ENCODE measurements around the gene CD1D. TPM values are rescaled to one million over a fixed set of nuclear protein-coding genes. Genes with fewer than 3 reads are reported as not detected.

The CD1D gene
- total RNA-seq, 2 experiments from 2014 or later, result 3.3 to 5.7 TPM

- H3K4me1 ChIP-seq (ENCODE audit: insufficient read depth, low read length, poor library complexity, severe bottlenecking), result peaks cover 6% of the 10 kb centered on the region
- no peaks in the 10 kb centered on the region for H3K79me2 ChIP-seq (ENCODE audit: insufficient read depth, low read depth, low read length)
- ChIA-PET CTCF (ENCODE audit: unreplicated experiment) (interaction anchor here (0.6 to 0.7 kb wide), 2 partner anchors 45 to 63 kb away, joined by 3 to 4 read pairs; no protein-coding TSS in a partner anchor), POLR2A (no interaction called here)
- no peak overlapping the region for H3K27ac ChIP-seq (ENCODE audit: low read depth, low read length, poor library complexity, severe bottlenecking)
- no peak for TF ChIP-seq EZH2phosphoT487 (IDR thresholded peaks at IDR 0.05; ENCODE audit: borderline replicate concordance, low read depth, low read length)
- TF ChIP-seq CTCF (conservative IDR thresholded peaks at IDR 0.05; ENCODE audit: low read length), result no peak
- H3K9me2 ChIP-seq (ENCODE audit: insufficient read depth, low read length), result no peaks in the 10 kb centered on the region
- no peak for DNase-seq (ENCODE audit: low spot score)
- no peak overlapping the region for H3K4me3 ChIP-seq (ENCODE audit: low read depth, low read length, poor library complexity, severe bottlenecking)
- intact Hi-C loops (cut with micrococcal nuclease; ENCODE audit: unreplicated experiment), result no loop called here
- H3K9me3 ChIP-seq (ENCODE audit: low read length), result no peaks in the 10 kb centered on the region
- H4K20me1 ChIP-seq (ENCODE audit: insufficient read depth, low read length), result no peaks in the 10 kb centered on the region
- no peak overlapping the region for H3K4me2 ChIP-seq (ENCODE audit: low read length)
- peak overlapping the region; percentile 52; the same call in 1 of the 2 replicates for H2AFZ ChIP-seq (ENCODE audit: low read length)
- BruUV-seq (replicated peaks), result no TSS peak
- H3K36me3 ChIP-seq (ENCODE audit: insufficient read depth, low read length), result no peaks in the 10 kb centered on the region
Measured at GRCh38 chr1:158140764-158141192, 39.9 kb upstream of the CD1D start.

DNA sequence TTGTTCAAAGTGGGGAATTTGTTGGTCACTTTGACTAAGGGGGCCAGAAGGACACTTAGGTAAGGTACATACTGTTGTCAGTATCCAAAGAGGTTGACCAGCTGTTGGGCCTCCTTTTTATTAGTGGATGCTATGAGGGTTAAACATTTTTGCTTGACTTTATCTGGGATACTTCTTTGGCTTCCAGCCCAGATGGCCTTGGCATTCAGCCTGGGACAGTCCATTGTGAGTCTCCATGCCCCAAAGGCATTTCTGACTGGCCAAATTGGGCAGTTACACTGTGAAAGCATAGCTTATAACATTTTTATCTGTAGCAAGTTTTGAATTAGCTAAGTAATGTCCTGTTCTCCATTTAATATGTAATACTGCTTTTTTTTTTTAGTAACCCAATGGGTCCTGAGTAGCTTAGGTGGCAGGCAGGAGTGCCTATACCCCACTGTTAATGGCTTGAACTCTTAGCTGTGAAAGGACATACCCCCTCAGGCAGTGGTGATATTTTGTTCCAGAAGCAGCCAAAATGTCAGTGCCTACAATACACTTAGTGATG, 35.4 kb upstream of the CD1D start:
- Histone ChIP-seq H3K36me3 (ENCODE audit: insufficient read depth, low read length) (no peaks in the 10 kb centered on the region), H3K9me3 (ENCODE audit: low read length) (no peaks in the 10 kb centered on the region), H3K79me2 (ENCODE audit: insufficient read depth, low read depth, low read length) (no peaks in the 10 kb centered on the region), H3K4me3 (ENCODE audit: low read depth, low read length, poor library complexity, severe bottlenecking) (no peak overlapping the region), H3K27ac (ENCODE audit: low read depth, low read length, poor library complexity, severe bottlenecking) (no peak overlapping the region), H4K20me1 (ENCODE audit: insufficient read depth, low read length) (no peaks in the 10 kb centered on the region), H3K9me2 (ENCODE audit: insufficient read depth, low read length) (no peaks in the 10 kb centered on the region), H3K4me1 (ENCODE audit: insufficient read depth, low read length, poor library complexity, severe bottlenecking) (peaks cover 26% of the 10 kb centered on the region), H2AFZ (ENCODE audit: low read length) (no peak overlapping the region), H3K4me2 (ENCODE audit: low read length) (no peak overlapping the region)
- ChIA-PET POLR2A (no interaction called here), CTCF (ENCODE audit: unreplicated experiment) (no interaction called here)
- DNase-seq (ENCODE audit: low spot score), result no peak
- no TSS peak for BruUV-seq (replicated peaks)
- intact Hi-C loops (cut with micrococcal nuclease; ENCODE audit: unreplicated experiment), result no loop called here
- TF ChIP-seq CTCF (conservative IDR thresholded peaks at IDR 0.05; ENCODE audit: low read length), result no peak
- TF ChIP-seq EZH2phosphoT487 (IDR thresholded peaks at IDR 0.05; ENCODE audit: borderline replicate concordance, low read depth, low read length), result no peak

DNA sequence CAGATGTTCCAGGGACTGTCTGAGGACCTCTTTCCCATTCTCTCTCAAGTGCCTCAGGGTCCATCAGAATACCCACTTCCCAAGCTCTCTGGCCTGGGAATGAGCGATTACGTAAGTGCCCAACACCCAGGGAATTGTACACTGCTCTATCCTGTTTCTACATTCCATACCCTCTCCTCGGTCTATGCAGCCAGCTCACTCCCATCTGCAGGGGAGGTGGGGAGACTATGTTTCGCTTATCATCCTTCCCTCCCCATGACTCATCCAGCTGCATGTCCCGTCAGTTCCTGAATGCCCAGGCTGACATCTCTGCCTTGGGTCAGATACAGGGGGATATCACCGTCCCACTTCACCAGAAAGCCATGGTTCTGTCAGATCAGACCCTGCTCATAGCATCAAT, 34.5 kb upstream of the CD1D start:
- no peak overlapping the region for H3K27ac ChIP-seq (ENCODE audit: low read depth, low read length, poor library complexity, severe bottlenecking)
- H4K20me1 ChIP-seq (ENCODE audit: insufficient read depth, low read length), result no peaks in the 10 kb centered on the region
- CTCF ChIA-PET (ENCODE audit: unreplicated experiment), result no interaction called here
- H3K9me3 ChIP-seq (ENCODE audit: low read length), result no peaks in the 10 kb centered on the region
- no peak for TF ChIP-seq EZH2phosphoT487 (IDR thresholded peaks at IDR 0.05; ENCODE audit: borderline replicate concordance, low read depth, low read length)
- TF ChIP-seq CTCF (conservative IDR thresholded peaks at IDR 0.05; ENCODE audit: low read length), result no peak
- intact Hi-C loops (cut with micrococcal nuclease; ENCODE audit: unreplicated experiment), result no loop called here
- H2AFZ ChIP-seq (ENCODE audit: low read length), result no peak overlapping the region
- H3K4me2 ChIP-seq (ENCODE audit: low read length), result no peak overlapping the region
- H3K79me2 ChIP-seq (ENCODE audit: insufficient read depth, low read depth, low read length), result no peaks in the 10 kb centered on the region
- POLR2A ChIA-PET, result interaction anchor here (0.7 kb wide), 1 partner anchor 13 kb away, joined by 3 read pairs; no protein-coding TSS in a partner anchor
- no peaks in the 10 kb centered on the region for H3K9me2 ChIP-seq (ENCODE audit: insufficient read depth, low read length)
- BruUV-seq (replicated peaks), result no TSS peak
- H3K36me3 ChIP-seq (ENCODE audit: insufficient read depth, low read length), result no peaks in the 10 kb centered on the region
- H3K4me1 ChIP-seq (ENCODE audit: insufficient read depth, low read length, poor library complexity, severe bottlenecking), result peaks cover 29% of the 10 kb centered on the region
- DNase-seq (ENCODE audit: low spot score), result no peak
- no peak overlapping the region for H3K4me3 ChIP-seq (ENCODE audit: low read depth, low read length, poor library complexity, severe bottlenecking)
